GM19193 (cell line): ENCODE data around the gene CD6.

Source experiments
- POLR2A ChIP-seq: IDR thresholded peaks from 4 replicates; pipeline ENCODE4 v1.6.1; 2011; ENCODE audit not compliant: insufficient read depth, insufficient read length; ENCODE audit errors: extremely low read depth

The CD6 gene

DNA sequence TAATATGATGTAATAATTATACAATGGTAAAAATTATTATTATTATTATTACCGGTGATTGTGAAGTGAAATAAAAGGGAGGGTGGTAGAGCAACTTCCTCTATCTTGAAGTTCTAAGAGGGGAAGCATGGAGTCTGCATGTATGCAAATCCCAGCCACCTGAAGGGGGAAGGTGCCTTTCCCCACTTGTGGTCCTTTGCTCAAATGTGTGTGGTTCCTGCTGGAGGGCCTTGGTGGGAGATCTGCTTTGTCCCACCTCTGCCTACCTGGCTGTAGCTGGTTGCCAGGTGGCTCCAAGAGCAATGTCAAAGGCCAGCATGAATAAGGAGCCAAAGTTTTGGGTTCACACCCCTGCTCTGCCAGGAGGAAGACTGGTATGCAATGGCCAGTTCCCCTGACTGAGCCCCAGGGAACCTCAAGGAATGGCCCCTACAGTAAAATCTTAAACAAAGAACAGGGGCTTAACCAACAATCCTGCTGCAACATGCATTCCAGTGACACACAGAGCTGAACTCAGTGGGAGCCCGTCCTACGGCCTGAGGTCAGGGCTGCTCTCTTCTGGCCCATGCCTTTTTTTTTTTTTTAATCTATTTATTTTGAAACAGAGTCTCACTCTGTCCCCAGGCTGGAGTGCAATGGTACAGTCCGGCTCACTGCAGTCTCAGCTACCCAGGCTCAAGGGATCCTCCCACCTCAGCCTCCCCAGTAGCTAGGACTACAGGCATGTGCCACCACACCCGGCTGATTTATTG lies 38.7 kb upstream of the CD6 start:
- no peak for TF ChIP-seq POLR2A

DNA sequence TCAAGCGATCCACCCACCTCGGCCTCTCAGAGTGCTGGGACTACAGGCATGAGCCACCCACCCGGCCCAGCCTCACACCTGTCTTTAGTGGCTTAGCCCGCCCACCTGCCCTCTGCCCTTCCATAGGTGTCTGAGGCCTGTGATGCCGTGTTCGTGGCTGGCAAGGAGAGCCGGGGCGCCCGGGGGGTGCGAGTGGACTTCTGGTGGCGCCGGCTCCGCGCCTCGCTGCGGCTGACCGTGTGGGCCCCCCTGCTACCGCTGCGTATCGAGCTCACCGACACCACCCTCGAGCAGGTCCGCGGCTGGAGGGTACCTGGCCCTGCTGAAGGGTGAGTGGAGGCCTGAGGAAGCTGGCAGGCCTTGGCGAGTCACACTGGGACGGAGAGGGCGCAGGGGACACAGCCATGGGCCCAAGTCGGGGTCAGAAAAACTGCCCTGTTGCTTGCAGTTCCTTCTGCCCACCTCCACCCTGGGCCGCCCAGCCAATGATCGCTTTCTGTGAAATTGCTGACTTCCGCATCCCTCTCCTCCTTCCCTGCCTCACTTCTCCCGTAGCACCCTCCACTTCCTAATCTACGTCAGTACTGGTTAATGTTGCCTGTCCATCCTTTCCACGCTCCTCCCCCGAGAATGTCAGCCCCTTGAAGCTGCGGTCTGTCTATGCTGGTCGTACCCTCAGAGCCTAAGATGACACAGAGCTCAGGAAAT lies 37.9 kb upstream of the CD6 start:
- TF ChIP-seq POLR2A = no peak

DNA sequence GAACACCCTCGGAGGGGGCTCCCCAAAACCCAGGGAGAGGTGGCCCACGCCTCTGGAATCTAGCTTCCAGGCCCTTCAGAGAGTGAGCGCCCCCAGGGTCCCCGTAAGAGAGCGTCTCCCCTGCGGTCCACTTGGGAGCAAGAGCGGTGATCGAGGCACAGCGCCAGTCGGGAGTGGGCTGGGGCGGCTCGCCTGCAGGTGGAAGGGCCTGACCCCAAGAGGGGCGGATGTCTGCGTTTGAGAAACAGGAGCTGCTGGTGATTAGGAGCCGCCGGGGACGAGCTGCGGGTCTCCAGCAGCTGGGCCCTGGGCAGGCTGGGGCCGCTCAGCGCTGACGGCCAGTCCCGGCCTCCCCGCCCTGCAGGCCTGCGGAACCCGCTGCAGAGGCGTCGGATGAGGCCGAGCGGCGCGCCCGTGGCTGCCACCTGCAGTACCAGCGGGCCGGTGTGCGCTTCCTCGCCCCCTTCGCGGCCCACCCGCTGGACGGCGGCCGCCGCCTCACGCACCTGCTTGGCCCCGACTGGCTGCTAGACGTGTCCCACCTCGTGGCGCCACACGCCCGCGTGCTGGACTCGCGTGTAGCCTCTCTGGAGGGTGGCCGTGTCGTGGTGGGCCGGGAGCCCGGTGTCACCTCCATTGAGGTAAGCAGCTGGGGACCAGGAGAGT lies 37.2 kb upstream of the CD6 start:
- no peak for TF ChIP-seq POLR2A

DNA sequence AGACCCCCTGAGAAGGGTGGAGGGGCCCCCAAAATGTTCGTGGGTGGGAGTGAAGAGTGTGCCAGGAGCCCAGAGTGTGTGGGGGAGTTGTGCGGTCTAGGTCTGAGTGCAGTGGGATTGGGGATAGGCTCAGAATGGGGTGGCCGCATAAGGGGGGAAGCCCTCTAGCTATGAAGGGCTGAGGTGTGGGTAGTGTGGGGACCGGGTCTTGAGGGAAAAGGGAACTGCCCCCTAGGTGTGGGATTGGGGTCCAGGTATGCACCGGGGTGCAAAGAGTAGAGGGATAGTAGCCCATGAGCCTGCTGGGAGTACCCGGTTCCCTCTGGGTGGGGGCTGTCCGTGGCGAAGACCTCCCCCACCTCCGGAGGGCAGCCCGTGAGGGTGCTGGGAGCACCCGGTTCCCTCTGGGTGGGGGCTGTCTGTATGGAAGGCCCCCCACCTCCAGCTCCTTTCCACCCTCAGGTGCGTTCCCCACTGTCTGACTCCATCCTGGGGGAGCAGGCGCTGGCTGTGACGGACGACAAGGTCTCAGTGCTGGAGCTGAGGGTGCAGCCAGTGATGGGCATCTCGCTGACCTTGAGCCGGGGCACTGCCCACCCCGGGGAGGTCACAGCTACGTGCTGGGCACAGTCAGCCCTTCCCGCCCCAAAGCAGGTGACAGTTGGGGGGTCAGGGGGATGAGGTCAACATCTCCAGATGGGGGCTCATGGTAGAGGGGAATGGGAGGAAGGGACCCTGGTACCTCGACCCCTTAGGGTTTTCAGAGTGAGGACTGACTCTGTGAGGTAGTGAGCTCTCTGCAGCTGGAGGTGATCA lies 36.5 kb upstream of the CD6 start:
- TF ChIP-seq POLR2A = no peak

DNA sequence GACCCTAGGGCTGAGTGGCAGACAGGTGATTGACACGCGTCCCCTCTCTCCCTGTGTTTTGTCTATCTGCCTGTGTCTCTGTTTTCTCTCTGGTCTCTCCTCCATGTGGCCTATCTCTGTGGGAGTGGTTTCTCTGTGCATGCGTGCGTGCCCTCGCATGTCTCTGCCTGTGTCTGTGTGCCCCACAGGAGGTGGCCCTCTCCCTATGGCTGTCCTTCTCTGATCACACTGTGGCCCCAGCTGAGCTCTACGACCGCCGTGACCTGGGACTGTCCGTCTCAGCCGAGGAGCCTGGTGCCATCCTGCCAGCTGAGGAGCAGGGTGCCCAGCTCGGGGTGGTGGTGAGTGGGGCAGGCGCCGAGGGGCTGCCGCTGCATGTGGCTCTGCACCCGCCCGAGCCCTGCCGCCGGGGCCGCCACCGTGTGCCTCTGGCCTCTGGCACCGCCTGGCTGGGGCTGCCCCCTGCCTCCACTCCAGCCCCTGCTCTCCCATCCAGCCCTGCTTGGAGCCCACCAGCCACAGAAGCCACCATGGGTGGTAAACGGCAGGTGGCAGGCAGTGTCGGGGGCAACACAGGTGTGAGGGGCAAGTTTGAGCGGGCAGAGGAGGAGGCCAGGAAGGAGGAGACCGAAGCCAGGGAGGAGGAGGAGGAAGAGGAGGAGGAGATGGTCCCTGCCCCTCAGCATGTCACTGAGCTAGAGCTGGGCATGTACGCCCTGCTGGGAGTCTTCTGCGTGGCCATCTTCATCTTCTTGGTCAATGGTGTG lies 35.6 kb upstream of the CD6 start:
- TF ChIP-seq POLR2A = no peak

DNA sequence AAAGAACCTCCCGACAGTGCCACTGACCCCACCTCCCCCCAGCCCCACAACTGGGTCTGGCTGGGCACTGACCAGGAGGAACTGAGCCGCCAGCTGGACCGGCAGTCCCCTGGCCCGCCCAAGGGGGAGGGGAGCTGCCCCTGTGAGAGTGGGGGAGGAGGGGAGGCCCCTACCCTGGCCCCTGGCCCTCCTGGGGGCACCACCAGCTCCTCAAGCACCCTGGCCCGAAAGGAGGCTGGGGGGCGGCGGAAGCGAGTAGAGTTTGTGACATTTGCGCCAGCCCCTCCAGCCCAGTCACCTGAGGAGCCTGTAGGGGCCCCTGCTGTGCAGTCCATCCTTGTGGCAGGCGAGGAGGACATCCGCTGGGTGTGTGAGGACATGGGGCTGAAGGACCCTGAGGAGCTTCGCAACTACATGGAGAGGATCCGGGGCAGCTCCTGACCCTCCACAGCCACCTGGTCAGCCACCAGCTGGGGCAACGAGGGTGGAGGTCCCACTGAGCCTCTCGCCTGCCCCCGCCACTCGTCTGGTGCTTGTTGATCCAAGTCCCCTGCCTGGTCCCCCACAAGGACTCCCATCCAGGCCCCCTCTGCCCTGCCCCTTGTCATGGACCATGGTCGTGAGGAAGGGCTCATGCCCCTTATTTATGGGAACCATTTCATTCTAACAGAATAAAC lies 34.9 kb upstream of the CD6 start:
- peak; percentile 6 for TF ChIP-seq POLR2A

DNA sequence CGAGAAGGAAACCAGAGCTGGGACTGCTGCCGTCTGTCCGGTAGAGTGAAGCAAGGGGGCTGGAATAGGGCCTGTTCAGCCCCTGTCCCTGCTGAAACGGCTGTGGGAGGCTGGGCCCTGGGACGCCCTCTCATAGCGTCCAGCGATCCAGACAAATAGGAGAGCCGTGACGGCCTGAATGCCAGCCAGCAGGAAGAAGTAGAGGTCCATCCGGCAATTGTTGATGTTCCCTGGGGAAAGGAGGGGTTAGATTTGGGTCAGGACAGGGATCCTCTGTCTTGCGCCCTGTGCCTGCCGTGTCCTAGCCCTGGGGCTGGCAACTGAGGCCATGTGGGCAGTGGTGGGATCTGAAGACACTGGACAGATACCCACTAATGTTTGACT lies 34.3 kb upstream of the CD6 start:
- TF ChIP-seq POLR2A = peak; percentile 3

DNA sequence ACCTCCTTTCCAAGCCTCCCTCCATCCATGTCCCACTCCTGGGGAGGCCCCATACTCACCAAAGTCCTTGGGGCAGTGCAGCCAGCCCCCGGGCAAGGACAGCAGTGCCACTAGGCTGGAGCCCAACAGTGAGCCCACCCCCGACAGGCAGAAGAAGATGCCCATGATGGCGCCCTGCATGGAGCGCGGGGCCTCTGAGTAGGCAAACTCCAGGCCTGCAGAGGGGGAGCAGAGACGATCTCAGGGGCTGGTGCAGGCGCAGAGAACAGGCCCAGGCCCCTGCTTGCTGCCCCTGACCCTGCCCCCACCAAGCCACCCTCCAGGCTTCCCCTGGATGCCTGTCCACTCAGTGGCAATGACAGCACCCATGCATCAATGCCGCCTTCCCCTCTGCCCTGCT lies 33.7 kb upstream of the CD6 start:
- no peak for TF ChIP-seq POLR2A

DNA sequence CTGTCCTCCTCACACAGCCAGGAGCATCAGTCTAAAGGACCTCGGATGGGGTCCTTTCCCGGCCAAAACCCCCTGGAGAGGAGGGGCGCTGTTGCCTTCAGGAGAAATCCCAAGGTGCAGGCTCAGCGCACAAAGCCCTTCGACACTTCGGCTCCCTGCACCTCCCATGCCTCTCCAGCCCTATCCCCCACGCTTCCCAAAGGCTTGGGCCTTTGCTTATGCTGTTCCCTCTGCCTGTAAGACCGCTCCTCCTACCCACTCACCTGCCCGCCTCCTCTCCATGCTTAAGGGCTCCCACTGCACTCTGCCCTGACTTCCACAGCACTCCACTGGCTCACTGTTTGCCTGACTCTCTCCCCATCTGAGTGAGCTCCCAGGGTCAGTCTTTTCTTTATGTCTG lies 33.0 kb upstream of the CD6 start:
- TF ChIP-seq POLR2A = no peak

GRCh38 chr11:60939301-60939700 lies 32.2 kb upstream of the CD6 start:
- no peak for TF ChIP-seq POLR2A

- no peak for TF ChIP-seq POLR2A
Measured at GRCh38 chr11:60939855-60940254, 31.6 kb upstream of the CD6 start.

DNA sequence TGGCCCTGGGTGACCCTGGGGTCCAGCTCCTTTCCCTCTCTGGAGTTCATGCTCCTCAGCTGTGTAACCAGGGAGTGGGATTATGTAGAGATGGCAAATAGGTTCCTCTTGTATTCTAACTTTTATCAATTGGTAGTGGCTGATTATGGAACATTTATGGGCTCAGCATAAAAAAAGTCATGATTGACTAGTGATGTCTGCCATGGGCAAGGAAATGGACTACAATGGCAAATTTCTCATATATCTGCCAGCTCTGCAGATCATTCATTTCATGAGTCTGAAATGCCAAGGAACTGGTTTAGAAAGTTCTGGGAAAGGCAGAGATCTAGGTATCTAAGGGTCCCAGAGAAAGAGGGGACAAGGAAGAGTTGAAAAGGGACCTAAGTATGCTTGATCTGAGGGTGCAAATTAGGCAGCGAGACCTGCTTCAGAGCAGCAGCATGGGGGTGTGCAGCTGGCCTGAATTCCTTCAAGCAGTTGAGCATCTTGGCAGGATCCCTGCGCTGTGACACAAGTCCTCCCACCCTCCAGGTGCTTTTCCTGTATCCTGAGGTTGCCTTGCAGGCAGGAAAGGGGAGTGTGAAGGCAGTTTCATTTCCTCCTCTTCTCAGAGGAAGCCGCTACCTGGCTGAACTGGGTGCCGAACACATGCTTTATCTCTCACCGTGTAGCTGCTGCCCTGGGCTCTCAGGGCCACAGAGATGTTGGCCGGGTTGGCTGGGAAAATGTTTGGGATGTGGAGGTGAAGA lies 29.9 kb upstream of the CD6 start:
- TF ChIP-seq POLR2A = no peak

- TF ChIP-seq POLR2A = no peak
Measured at GRCh38 chr11:60942219-60942618, 29.3 kb upstream of the CD6 start.

GRCh38 chr11:60942970-60943565 lies 28.4 kb upstream of the CD6 start:
- no peak for TF ChIP-seq POLR2A
